Nephron progenitor cell (in vitro differentiated cells): ENCODE measurements around the gene RABL3.

Experiments
- DNase-seq: peaks from one replicate; pipeline ENCODE4 v3.0.0; 2021
- H3K27ac Mint-ChIP-seq: 2 replicates; pipeline ENCODE4 v1.8.0; 2021; ENCODE audit warnings: mild to moderate bottlenecking, moderate library complexity, mixed read lengths
- H3K27me3 Mint-ChIP-seq: 2 replicates; pipeline ENCODE4 v1.8.0; 2021; ENCODE audit warnings: mild to moderate bottlenecking, low read depth, mixed read lengths; ENCODE audit not compliant: poor library complexity
- H3K36me3 Mint-ChIP-seq: 2 replicates; pipeline ENCODE4 v1.8.0; 2021; ENCODE audit warnings: low read depth, mixed read lengths
- H3K4me1 Mint-ChIP-seq: 2 replicates; pipeline ENCODE4 v1.8.0; 2021; ENCODE audit warnings: mixed read lengths
- H3K4me3 Mint-ChIP-seq: 2 replicates; pipeline ENCODE4 v1.8.0; 2021; ENCODE audit warnings: mild to moderate bottlenecking, moderate library complexity, mixed read lengths
- H3K9me3 Mint-ChIP-seq: 2 replicates; pipeline ENCODE4 v1.8.0; 2021; ENCODE audit warnings: mild to moderate bottlenecking, moderate library complexity, mixed read lengths
- TF ChIP-seq, protein P1 (sequence below): fragments of 200-600 bp; sonication (generic); IDR thresholded peaks from 2 replicates; pipeline ENCODE4 v1.5.0; 2021; ENCODE audit warnings: antibody characterized with exemption

RABL3 gene

GRCh38 chr3:120637851-120638559 is 104.3 kb downstream of the RABL3 start:
- peaks cover under 1% of the 10 kb centered on the region for H3K27me3 Mint-ChIP-seq
- no peak for DNase-seq
- H3K4me3 Mint-ChIP-seq, result no peak overlapping the region
- H3K9me3 Mint-ChIP-seq, result no peaks in the 10 kb centered on the region
- peaks cover 5% of the 10 kb centered on the region for H3K4me1 Mint-ChIP-seq
- TF ChIP-seq, protein P1, sequence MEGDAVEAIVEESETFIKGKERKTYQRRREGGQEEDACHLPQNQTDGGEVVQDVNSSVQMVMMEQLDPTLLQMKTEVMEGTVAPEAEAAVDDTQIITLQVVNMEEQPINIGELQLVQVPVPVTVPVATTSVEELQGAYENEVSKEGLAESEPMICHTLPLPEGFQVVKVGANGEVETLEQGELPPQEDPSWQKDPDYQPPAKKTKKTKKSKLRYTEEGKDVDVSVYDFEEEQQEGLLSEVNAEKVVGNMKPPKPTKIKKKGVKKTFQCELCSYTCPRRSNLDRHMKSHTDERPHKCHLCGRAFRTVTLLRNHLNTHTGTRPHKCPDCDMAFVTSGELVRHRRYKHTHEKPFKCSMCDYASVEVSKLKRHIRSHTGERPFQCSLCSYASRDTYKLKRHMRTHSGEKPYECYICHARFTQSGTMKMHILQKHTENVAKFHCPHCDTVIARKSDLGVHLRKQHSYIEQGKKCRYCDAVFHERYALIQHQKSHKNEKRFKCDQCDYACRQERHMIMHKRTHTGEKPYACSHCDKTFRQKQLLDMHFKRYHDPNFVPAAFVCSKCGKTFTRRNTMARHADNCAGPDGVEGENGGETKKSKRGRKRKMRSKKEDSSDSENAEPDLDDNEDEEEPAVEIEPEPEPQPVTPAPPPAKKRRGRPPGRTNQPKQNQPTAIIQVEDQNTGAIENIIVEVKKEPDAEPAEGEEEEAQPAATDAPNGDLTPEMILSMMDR, result no peak
- H3K36me3 Mint-ChIP-seq, result no peaks in the 10 kb centered on the region
- H3K27ac Mint-ChIP-seq, result no peak overlapping the region

GRCh38 chr3:120636795-120637401 is 105.4 kb downstream of the RABL3 start:
- TF ChIP-seq, protein P1, result no peak
- H3K27me3 Mint-ChIP-seq, result peaks cover 3% of the 10 kb centered on the region

More at GRCh38 chr3:120636795-120637401, 105.4 kb downstream of the RABL3 start:
- DNase-seq, result no peak
- H3K36me3 Mint-ChIP-seq, result no peaks in the 10 kb centered on the region
- no peak overlapping the region for H3K4me3 Mint-ChIP-seq
- H3K9me3 Mint-ChIP-seq, result no peaks in the 10 kb centered on the region
- no peak overlapping the region for H3K27ac Mint-ChIP-seq
- peaks cover 5% of the 10 kb centered on the region for H3K4me1 Mint-ChIP-seq
